Natural killer cell (primary cell): ENCODE data around the gene SURF2. TPM values are rescaled to one million over a fixed set of nuclear protein-coding genes. Genes with fewer than 3 reads are reported as not detected.

Experiments used
- ATAC-seq, 3 donors: fragments of 150-1000 bp in 2 of 3; fragments of 200-7000 bp in 1 of 3; cut with Tn5 transposase; 1 replicate in 1 of 3; 2 replicates in 2 of 3; pipeline ENCODE4 v1.10.0; 2021; ENCODE audit warnings: mild to moderate bottlenecking in 2 of 3, moderate library complexity in 2 of 3
- DNase-seq, 2 donors: peaks; one replicate each; pipeline versions ENCODE4 v3.0.0 to v3.0.0-alpha.2; 2013 to 2021; ENCODE audit warnings: mixed read lengths in 1 of 2
- H3K27ac ChIP-seq: one replicate; pipeline ENCODE4 v1.5.1; 2013; ENCODE audit warnings: mild to moderate bottlenecking, low read length
- H3K27me3 ChIP-seq: one replicate; pipeline ENCODE4 v1.6.1; 2013; ENCODE audit warnings: low read length; ENCODE audit not compliant: control insufficient read depth, insufficient read depth
- H3K36me3 ChIP-seq: one replicate; pipeline ENCODE4 v1.6.1; 2013; ENCODE audit warnings: low read length; ENCODE audit not compliant: control insufficient read depth, insufficient read depth
- H3K4me1 ChIP-seq: one replicate; pipeline ENCODE4 v1.6.1; 2013; ENCODE audit warnings: low read length; ENCODE audit not compliant: control insufficient read depth, insufficient read depth
- H3K4me3 ChIP-seq: one replicate; pipeline ENCODE4 v1.5.1; 2013; ENCODE audit warnings: low read length
- H3K9me3 ChIP-seq: one replicate; pipeline ENCODE4 v1.6.1; 2013; ENCODE audit warnings: low read length; ENCODE audit not compliant: control insufficient read depth, insufficient read depth
- H3K27ac Mint-ChIP-seq, 2 donors: one replicate each; pipeline ENCODE4 v1.8.0; 2022; ENCODE audit warnings: mild to moderate bottlenecking in 2 of 2, mixed read lengths in 2 of 2, moderate library complexity in 1 of 2
- H3K27me3 Mint-ChIP-seq, 2 donors: one replicate each; pipeline ENCODE4 v1.8.0; 2022; ENCODE audit warnings: low read depth in 2 of 2, mixed read lengths in 2 of 2
- H3K36me3 Mint-ChIP-seq: one replicate; pipeline ENCODE4 v1.8.0; 2022; ENCODE audit warnings: mixed read lengths
- H3K4me1 Mint-ChIP-seq, 2 donors: one replicate each; pipeline ENCODE4 v1.8.0; 2022; ENCODE audit warnings: mixed read lengths in 2 of 2
- H3K4me3 Mint-ChIP-seq: one replicate; pipeline ENCODE4 v1.8.0; 2022; ENCODE audit warnings: mild to moderate bottlenecking, moderate library complexity, mixed read lengths
- H3K9me3 Mint-ChIP-seq, 2 donors: one replicate each; pipeline ENCODE4 v1.8.0; 2022; ENCODE audit warnings: mixed read lengths in 2 of 2
- WGBS: methylation state at CpG from one replicate; pipeline ENCODE4 v1.1.7; 2013; ENCODE audit warnings: missing lambda C conversion rate; ENCODE audit not compliant: insufficient coverage; 5-methylcytosine and 5-hydroxymethylcytosine counted together
- intact Hi-C: fragments of 100-400 bp; cut with micrococcal nuclease; formaldehyde crosslinking; loops from one replicate; pipeline ENCODE4 v1.14.2; 2022
- total RNA-seq, 4 donors: library from RNA; stranded (reverse); fragments of 120-200 nt in 1 of 4; gene quantifications; one replicate each; pipeline versions ENCODE4 v1.2.3 to v1.2.4, GENCODE V29; 2013 to 2022
- TF ChIP-seq, protein P1 (sequence below): fragments of 200-600 bp; IDR thresholded peaks from one replicate; pipeline ENCODE4 v1.8.0; 2022; ENCODE audit warnings: antibody characterized with exemption

Gene SURF2
- total RNA-seq = 10 to 100 TPM; 14.3 to 14.9 (median 14.7) TPM
- 12.7 TPM for total RNA-seq (2013)

GRCh38 chr9:133356391-133357091, at the start of gene SURF2, which contains the start of gene SURF1:
SURF2 (plus strand) TSS chr9:133356550; CDS start chr9:133356593, 43 bp downstream.
SURF1 (minus strand) TSS chr9:133356487; CDS start chr9:133356453, 34 bp downstream.
- Histone ChIP-seq H3K27ac (peak within 1 kb of the TSS; percentile 50), H3K27me3 (no peaks in the 10 kb centered on the region), H3K4me1 (peaks cover 37% of the 10 kb centered on the region), H3K36me3 (peaks cover 44% of the 10 kb centered on the region), H3K9me3 (no peaks in the 10 kb centered on the region), H3K4me3 (peak within 1 kb of the TSS; percentile 72)
- peak; percentile 88 to 93 for DNase-seq
- peaks cover 5% of the 10 kb centered on the region for H3K36me3 Mint-ChIP-seq
- H3K4me1 Mint-ChIP-seq = peaks cover 22 to 37% of the 10 kb centered on the region in 2 donors
- intact Hi-C loops = loop anchor here (2.0 kb wide), 1 partner anchor 14 kb away; no protein-coding TSS in a partner anchor
- H3K27ac Mint-ChIP-seq = peak within 1 kb of the TSS; percentile 77 to 87
- peak; percentile 94 to 97 (median 95) for ATAC-seq
- H3K27me3 Mint-ChIP-seq = no peaks in the 10 kb centered on the region
- TF ChIP-seq, protein P1, sequence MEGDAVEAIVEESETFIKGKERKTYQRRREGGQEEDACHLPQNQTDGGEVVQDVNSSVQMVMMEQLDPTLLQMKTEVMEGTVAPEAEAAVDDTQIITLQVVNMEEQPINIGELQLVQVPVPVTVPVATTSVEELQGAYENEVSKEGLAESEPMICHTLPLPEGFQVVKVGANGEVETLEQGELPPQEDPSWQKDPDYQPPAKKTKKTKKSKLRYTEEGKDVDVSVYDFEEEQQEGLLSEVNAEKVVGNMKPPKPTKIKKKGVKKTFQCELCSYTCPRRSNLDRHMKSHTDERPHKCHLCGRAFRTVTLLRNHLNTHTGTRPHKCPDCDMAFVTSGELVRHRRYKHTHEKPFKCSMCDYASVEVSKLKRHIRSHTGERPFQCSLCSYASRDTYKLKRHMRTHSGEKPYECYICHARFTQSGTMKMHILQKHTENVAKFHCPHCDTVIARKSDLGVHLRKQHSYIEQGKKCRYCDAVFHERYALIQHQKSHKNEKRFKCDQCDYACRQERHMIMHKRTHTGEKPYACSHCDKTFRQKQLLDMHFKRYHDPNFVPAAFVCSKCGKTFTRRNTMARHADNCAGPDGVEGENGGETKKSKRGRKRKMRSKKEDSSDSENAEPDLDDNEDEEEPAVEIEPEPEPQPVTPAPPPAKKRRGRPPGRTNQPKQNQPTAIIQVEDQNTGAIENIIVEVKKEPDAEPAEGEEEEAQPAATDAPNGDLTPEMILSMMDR = no peak
- no peaks in the 10 kb centered on the region for H3K9me3 Mint-ChIP-seq
- WGBS = 1% methylated on average over 78 of the region's 78 CpGs
- peak within 1 kb of the TSS; percentile 87 for H3K4me3 Mint-ChIP-seq

- H3K4me3 ChIP-seq = no peak overlapping the region
- H3K27me3 ChIP-seq = no peaks in the 10 kb centered on the region
- H3K4me1 ChIP-seq = no peaks in the 10 kb centered on the region
- DNase-seq (no peak), ATAC-seq (no peak)
- Mint-ChIP-seq H3K9me3 (no peaks in the 10 kb centered on the region), H3K27me3 (peaks cover 8 to 9% of the 10 kb centered on the region in 2 donors), H3K36me3 (no peaks in the 10 kb centered on the region), H3K4me3 (no peak overlapping the region), H3K27ac (no peak overlapping the region), H3K4me1 (no peaks in the 10 kb centered on the region)
- TF ChIP-seq, protein P1 = no peak
- H3K9me3 ChIP-seq = no peaks in the 10 kb centered on the region
- H3K36me3 ChIP-seq = no peaks in the 10 kb centered on the region
- no peak overlapping the region for H3K27ac ChIP-seq
- intact Hi-C loops = no loop called here
- WGBS = 82% methylated on average over 16 of the region's 16 CpGs
Measured at GRCh38 chr9:133307301-133307700, 49.0 kb upstream of the SURF2 start.

- no peaks in the 10 kb centered on the region for H3K4me1 Mint-ChIP-seq
- DNase-seq = no peak
Measured at GRCh38 chr9:133309608-133310007, 46.7 kb upstream of the SURF2 start.

More at GRCh38 chr9:133309608-133310007, 46.7 kb upstream of the SURF2 start:
- Histone ChIP-seq H3K27ac (no peak overlapping the region), H3K4me3 (no peak overlapping the region), H3K9me3 (no peaks in the 10 kb centered on the region), H3K36me3 (no peaks in the 10 kb centered on the region), H3K4me1 (no peaks in the 10 kb centered on the region), H3K27me3 (no peaks in the 10 kb centered on the region)
- peaks cover 8 to 9% of the 10 kb centered on the region in 2 donors for H3K27me3 Mint-ChIP-seq
- no peaks in the 10 kb centered on the region for H3K9me3 Mint-ChIP-seq
- no peaks in the 10 kb centered on the region for H3K36me3 Mint-ChIP-seq
- H3K27ac Mint-ChIP-seq = no peak overlapping the region
- no peak overlapping the region for H3K4me3 Mint-ChIP-seq
- intact Hi-C loops = no loop called here
- TF ChIP-seq, protein P1 = no peak
- 88% methylated on average over 6 of the region's 6 CpGs for WGBS
- ATAC-seq = no peak
